WTC11 (cell line): ENCODE data around the gene PEX6.

Experiments
- CBFB ChIP-seq: sonication (generic); formaldehyde crosslinking; IDR thresholded peaks from 2 replicates; pipeline ENCODE4 v1.8.1; 2022; ENCODE audit warnings: mild to moderate bottlenecking, low read depth, missing genetic modification reagents
- FOXK1 ChIP-seq: sonication (generic); formaldehyde crosslinking; IDR thresholded peaks from 2 replicates; pipeline ENCODE4 v1.8.0; 2022; ENCODE audit warnings: mild to moderate bottlenecking, moderate library complexity, missing genetic modification reagents
- SP1 ChIP-seq: sonication (generic); formaldehyde crosslinking; conservative IDR thresholded peaks from 2 replicates; pipeline ENCODE4 v1.8.1; 2022; ENCODE audit warnings: missing genetic modification reagents
- ZNF423 ChIP-seq: fragments of 250-450 bp; sonication (Bioruptor Pico); IDR thresholded peaks from 2 replicates; pipeline ENCODE4 v2.1.2; 2022; ENCODE audit warnings: mild to moderate bottlenecking, moderate library complexity
- TF ChIP-seq, protein P1 (sequence below): sonication (generic); formaldehyde crosslinking; IDR thresholded peaks from 2 replicates; pipeline ENCODE4 v1.8.1; 2023; ENCODE audit warnings: mild to moderate bottlenecking, missing genetic modification reagents, moderate library complexity
- TF ChIP-seq, protein P2 (sequence below): fragments of 200-600 bp; IDR thresholded peaks from 2 replicates; pipeline ENCODE4 v1.8.0; 2022; ENCODE audit warnings: antibody characterized with exemption
- TF ChIP-seq, protein P3 (sequence below): sonication (generic); formaldehyde crosslinking; IDR thresholded peaks from 2 replicates; pipeline ENCODE4 v1.8.1; 2022; ENCODE audit warnings: mild to moderate bottlenecking, missing genetic modification reagents, moderate library complexity, borderline replicate concordance

DNA sequence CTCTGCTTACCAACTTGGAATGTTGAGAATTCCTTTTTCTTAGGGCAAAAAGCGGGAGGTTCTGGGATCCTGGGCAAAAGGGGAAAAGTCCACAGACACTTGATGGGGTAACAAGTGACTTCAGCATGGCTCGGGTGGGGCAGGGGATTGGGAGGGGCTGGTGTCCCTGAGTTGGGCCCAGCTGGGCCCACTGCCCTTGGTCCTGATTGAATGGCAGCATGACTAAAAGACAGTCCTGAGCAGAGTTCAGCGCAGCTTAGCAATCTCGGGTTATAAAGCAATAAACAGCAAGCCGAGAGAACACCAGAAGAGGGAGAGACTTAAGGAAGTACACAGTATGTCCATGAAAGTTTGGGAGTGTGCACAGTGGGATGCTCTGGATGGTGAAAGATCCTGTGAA is 10.9 kb upstream of the PEX6 start:
- TF ChIP-seq, protein P1, sequence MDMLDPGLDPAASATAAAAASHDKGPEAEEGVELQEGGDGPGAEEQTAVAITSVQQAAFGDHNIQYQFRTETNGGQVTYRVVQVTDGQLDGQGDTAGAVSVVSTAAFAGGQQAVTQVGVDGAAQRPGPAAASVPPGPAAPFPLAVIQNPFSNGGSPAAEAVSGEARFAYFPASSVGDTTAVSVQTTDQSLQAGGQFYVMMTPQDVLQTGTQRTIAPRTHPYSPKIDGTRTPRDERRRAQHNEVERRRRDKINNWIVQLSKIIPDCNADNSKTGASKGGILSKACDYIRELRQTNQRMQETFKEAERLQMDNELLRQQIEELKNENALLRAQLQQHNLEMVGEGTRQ = no peak
- TF ChIP-seq ZNF423 (CRISPR knock-in tag) = no peak
- TF ChIP-seq, protein P2, sequence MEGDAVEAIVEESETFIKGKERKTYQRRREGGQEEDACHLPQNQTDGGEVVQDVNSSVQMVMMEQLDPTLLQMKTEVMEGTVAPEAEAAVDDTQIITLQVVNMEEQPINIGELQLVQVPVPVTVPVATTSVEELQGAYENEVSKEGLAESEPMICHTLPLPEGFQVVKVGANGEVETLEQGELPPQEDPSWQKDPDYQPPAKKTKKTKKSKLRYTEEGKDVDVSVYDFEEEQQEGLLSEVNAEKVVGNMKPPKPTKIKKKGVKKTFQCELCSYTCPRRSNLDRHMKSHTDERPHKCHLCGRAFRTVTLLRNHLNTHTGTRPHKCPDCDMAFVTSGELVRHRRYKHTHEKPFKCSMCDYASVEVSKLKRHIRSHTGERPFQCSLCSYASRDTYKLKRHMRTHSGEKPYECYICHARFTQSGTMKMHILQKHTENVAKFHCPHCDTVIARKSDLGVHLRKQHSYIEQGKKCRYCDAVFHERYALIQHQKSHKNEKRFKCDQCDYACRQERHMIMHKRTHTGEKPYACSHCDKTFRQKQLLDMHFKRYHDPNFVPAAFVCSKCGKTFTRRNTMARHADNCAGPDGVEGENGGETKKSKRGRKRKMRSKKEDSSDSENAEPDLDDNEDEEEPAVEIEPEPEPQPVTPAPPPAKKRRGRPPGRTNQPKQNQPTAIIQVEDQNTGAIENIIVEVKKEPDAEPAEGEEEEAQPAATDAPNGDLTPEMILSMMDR = no peak
- TF ChIP-seq SP1 (CRISPR knock-in tag) = no peak
- TF ChIP-seq, protein P3, sequence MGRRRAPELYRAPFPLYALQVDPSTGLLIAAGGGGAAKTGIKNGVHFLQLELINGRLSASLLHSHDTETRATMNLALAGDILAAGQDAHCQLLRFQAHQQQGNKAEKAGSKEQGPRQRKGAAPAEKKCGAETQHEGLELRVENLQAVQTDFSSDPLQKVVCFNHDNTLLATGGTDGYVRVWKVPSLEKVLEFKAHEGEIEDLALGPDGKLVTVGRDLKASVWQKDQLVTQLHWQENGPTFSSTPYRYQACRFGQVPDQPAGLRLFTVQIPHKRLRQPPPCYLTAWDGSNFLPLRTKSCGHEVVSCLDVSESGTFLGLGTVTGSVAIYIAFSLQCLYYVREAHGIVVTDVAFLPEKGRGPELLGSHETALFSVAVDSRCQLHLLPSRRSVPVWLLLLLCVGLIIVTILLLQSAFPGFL (CRISPR knock-in tag) = no peak
- TF ChIP-seq CBFB (CRISPR knock-in tag) = no peak
- TF ChIP-seq FOXK1 (CRISPR knock-in tag) = no peak
